HG03175 (cell line): ENCODE results near the gene SLC2A9.

ENCODE experiments used
- ATAC-seq: cut with Tn5 transposase; IDR thresholded peaks from one replicate; pipeline ENCODE4 v1.9.1; 2021; ENCODE audit warnings: mild to moderate bottlenecking, moderate library complexity; ENCODE audit not compliant: unreplicated experiment

Gene SLC2A9

DNA sequence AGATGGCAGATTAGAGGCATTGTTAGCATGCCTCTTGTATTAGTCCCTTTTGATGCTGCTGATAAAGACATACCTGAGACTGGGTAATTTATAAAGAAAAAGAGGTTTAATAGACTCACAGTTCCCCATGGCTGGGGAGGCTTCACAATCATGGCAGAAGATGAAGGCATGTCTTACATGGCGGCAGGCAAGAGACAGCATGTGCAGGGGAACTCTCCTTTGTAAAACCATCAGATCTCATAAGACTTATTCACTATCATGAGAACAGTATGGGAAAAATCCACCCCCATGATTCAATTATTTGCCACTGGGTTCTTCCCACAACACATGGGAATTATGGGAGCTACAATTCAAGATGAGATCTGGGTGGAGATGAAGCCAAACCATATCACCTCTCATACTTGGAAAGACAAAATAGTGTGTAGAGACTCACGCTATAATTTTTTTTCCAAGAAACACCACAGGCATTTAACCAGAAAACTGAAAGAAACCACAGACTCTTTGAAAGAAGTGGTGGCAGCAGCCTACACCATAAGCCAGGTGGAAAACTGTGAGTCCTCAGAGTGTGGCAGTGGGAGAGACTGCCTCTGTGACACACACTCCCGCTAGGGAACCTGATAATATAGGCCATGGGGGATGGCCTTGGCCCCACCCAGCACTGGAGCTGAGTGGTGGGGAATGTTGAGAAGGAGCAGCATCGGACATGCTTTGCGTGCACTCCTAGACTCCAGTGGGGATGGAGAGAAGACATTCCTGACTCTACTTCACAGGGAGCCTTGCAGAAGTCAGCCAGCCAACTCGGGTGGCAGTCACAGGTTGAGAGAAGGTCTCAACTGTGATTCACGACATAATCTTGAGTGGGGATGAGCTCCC is 51.5 kb downstream of the SLC2A9 start:
- ATAC-seq = no peak

GRCh38 chr4:9968472-9968871 is 52.8 kb downstream of the SLC2A9 start:
- no peak for ATAC-seq

DNA sequence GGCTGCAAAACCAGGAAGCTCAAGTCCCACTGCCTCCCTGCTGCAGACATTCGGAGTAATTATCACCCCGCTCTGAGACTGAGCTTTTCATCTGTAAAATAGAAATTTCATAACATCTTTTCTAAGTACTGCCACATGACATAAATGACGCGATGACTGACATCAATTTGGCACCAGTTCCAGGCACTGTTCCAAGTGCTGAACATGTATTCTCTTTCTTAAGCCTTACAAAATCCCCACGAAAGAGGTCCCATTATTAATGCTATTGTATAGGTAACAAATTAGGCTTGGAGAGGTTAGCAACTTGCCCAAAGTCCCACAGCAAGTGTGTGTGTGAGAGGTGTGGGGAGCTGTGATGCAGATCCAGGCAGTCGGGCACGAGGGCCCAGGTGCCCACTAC is 56.4 kb downstream of the SLC2A9 start:
- no peak for ATAC-seq

DNA sequence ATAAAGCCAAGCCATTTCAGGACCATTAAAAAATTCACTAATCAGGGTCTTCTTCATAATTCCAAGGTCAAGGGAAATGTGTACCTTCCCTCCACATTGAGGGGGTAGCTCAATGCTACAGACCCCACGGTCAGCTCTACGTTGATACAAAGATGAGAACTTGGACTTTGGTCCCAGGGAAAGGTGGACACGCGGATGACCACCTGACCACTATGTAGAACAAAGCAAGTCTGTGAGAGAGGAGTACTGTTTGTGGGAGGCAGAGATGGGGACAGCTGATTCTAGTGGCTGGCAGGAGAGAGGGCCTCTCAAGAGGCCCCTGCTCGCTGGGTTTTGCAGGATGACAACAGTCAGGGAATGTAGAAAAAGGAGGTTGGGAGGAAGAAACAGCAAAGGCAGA is 58.0 kb downstream of the SLC2A9 start:
- ATAC-seq = no peak

DNA sequence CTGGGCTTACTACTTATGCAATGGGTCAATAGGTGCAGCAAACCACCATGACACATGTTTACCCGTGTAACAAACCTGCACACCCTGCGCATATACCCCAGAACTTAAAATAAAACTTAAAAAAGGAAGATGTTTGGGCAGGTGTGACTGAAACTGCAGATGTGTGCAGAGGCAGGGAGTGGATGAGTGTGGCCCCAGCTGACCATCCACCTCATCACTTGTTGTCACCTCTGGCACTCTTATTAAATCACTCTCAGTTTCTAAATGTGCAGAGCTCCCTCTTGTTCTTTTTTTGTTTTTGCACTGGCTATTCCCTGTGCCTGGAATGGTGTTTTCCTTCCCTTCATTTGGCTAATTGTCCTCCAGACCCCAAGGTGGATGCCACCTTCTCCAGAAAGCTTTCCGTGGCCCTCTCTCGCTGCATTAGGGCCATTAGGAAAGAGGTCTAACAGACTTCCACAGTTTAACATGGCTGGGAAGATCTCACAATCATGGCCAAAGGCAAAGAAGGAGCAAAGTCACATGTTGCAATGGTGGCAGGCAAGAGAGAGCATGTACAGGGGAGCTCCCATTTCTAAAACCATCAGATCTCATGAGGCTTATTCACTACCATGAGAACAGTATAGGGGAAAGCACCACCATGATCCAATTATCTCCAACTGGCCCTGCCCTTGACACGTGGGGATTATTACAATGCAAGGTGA is 58.5 kb downstream of the SLC2A9 start:
- no peak for ATAC-seq

- ATAC-seq = no peak
Observed at GRCh38 chr4:9954468-9954867, 66.8 kb downstream of the SLC2A9 start.

- no peak for ATAC-seq
Observed at GRCh38 chr4:9953089-9953488, 68.2 kb downstream of the SLC2A9 start.

GRCh38 chr4:9952415-9952950 is 68.8 kb downstream of the SLC2A9 start:
- ATAC-seq = no peak

DNA sequence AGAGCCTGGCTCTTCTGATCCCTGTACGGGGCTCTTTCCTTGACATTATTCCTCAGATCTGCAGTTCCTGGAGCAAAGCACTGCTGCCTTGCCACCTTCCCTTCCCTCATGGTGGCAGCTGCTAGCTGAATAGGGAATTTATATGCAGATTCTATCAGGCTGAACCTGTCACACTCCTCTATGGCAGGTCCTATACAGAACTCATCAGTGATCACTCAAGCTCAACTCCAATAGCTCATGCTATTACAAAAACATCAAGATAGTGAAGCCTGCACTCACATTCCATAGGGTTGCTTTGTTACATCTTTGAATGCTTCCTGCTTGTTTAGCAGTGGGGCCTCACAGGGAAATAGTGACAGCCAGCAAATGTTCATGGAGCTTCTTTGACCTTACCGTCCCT is 71.7 kb downstream of the SLC2A9 start:
- no peak for ATAC-seq

DNA sequence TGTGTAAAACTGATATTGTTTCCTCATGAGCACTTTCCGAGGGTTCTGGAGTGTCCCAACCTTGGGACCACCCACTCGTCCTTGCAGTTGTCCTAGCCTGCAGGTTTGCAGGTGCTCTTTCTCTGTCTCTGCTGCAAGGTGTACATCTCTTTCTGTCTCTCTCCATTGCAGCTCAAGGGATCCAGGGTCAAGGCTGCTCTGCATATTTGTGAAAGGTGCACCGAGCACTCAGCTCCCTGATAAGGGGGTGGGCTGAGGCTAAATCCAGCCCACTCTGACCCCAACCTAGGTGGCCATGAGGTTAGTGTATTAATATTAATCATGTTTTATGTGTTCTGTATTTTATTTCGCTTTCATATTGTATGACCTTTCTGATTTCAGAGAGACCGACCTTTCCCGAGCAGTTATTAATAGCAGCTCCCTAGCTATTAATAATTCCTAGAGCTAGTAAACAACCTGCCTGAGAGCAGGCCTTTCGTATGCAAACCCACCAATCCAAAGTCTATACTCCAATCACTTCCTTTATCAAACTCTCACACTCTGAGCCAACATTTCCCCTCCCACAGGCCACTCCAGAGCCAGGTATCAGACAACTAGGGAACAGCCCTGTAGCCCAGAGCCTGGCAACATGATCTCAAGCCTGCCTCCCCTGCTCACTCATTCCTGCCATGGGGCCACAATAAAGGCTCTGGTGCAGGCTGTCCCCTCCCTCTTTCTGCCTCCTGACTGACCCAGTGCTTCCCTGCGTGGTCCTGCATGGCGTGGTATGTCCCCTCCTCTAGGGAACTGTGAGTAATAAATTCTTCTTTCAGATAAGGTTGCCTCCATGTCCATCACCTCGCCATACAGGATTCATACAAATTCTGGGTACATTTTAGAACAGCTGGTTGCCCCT is 73.9 kb downstream of the SLC2A9 start:
- ATAC-seq = no peak

- ATAC-seq = no peak
Observed at GRCh38 chr4:9946170-9946569, 75.1 kb downstream of the SLC2A9 start.

DNA sequence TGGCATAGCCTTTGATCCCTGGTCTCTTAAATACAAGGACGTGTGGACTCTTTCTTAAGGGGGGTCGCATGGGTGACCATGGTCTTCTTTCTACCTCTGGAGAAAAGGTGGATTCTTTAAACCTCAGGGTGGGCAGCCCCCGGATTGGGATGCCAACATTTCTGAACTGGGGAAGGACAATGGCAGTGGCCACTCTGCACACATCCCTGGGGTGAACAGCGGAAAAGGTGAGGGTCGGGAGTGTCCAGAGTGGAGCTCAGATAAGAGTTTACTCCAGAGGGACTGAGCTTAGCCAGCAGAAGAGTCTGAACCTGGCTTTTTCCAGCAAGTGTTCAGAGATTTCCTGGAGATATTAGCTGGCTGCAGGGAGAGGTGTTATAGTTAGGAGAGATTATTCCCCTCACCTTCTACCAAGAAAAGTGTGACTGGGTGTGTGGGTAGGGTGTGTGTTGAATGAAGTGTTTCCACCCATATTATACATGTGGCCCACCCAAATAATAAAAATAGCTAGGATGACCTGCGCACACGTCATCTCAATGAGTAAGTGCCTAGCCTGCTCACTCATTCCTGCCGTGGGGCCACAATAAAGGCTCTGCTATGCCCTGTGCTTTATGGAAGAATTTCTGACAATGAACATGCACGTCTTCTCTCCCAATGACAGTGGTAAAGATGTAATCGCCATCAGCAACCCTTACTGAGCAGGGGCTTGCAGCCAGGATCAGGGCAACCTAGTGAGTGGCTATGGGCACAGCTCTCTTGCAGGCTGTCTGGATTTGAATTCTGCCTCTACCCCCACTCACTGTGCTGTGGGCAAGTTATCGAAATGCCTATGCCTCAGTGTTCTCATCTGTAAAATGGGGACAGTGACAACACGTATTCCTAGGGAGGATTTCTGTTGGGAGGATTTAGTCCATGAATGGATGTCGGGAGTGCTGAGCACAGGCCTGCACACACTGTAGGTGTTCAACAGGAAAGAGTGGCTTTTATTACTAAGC is 76.6 kb downstream of the SLC2A9 start:
- ATAC-seq = no peak

GRCh38 chr4:9943761-9944160 is 77.5 kb downstream of the SLC2A9 start:
- ATAC-seq = no peak

DNA sequence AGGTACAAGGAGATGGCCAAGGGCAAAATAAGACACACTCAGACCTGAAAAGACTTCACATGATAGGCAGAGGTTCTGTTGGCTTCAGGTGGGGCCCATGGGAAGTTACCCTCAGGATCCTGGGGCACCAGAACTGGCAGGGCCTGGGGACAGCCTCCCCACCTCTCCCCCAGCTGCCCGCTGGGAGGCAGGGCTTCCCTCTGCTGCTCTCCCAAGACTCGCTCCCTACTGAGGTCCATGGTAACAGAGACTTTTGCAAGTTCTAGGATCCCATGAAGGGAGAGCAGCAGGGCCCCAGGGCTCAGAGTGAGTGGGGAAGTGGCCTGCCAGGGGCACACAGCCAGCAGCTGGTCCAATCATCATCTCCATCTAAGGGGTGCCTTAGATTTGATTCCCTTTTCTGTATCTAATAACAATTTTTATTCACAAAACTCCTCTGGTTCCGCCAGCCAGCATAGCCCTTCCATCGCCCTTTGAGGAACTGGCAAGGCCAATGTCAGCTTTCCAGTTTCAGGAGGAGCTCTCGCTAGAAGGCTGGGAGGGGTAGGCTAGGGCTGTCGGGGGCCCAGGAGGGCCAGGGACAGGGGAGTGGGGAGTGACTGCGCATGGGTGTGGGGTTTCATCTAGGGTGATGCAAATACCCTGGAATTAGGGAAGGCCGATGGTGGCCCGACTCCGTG is 78.2 kb downstream of the SLC2A9 start:
- ATAC-seq = no peak

DNA sequence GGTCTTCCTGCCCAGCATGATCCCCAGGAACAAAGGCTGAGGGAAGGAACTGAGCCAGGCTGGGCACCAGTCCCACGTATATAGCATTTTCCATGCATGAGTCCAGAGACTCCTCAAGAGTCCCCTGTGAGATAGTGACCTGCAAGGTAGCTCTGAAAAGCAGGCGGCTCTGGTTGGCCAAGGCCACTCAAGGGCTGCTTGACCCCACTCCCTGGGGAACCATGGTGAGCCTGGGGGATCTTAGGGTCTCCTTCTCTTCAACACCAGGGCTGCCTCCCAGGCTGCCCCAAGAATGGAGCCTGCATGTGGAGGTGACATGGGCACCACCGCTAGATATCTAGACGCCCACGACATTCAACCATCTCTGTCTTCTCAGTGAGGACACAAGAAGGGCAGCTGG is 79.2 kb downstream of the SLC2A9 start:
- ATAC-seq = no peak

GRCh38 chr4:9940041-9940440 is 81.3 kb downstream of the SLC2A9 start:
- ATAC-seq = no peak

DNA sequence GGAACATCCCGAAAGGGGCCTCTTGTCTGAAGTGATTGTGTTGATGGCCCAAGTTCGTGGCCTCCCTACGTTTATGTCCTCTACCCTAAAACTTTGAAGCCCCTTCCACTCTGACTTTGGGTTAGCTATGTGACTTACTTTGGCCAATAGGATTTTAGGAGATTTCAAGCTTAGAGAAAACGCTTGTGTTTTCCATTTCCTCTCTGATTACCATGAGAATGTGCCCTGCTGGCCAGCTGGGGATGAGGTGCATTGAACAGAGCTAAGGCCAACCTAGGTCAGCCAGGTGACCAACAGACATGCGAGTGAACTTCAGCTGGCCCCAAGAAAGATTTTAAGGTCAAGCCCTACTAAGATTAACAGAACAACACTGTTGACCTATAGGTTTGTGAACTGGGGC is 82.4 kb downstream of the SLC2A9 start:
- no peak for ATAC-seq

GRCh38 chr4:9937078-9937477 is 84.2 kb downstream of the SLC2A9 start:
- ATAC-seq = no peak

DNA sequence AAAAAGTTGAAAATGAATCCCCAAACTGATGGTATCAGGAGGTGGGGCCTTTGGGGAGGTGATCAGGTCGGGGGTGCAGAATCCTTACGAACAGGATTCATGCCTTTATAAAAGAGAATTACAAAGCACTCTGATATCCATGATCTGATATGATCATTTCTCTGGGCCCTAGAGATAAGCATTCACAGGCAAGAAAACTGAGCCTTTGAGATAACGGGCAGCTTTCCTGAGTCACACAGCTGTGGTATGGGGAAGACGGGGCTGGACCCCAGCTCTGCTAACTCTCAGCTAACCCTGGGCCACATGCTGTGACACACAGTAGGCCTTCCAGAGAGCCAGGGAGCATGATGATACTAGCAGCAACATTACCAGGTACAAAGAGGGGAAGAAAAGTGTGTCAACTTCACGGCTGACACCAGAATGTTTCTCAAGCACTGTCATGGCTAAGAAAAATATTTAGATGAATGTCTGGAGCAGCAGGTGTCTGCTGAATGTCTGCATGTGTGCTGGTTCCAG is 85.1 kb downstream of the SLC2A9 start:
- no peak for ATAC-seq
